Left ventricle myocardium inferior (tissue), 1 donor: Measurements from ENCODE around the gene TBX4. TPM values are rescaled to one million over a fixed set of nuclear protein-coding genes. Genes with fewer than 3 reads are reported as not detected.
A peak's percentile ranks its signal among the peaks of the same experiment; 100 is the strongest.

Source experiments
- DNase-seq: peaks from one replicate; pipeline ENCODE4 v3.0.0-alpha.2; 2020
- H3K27ac ChIP-seq: fragments of 200-600 bp; replicated peaks from 2 replicates; pipeline ENCODE4 v1.8.0; 2021
- H3K27me3 ChIP-seq: fragments of 200-600 bp; 2 replicates; pipeline ENCODE4 v1.8.0; 2021; ENCODE audit warnings: low read depth
- H3K36me3 ChIP-seq: fragments of 200-600 bp; 2 replicates; pipeline ENCODE4 v1.8.0; 2021
- H3K4me1 ChIP-seq: fragments of 200-600 bp; 2 replicates; pipeline ENCODE4 v1.8.0; 2021
- H3K4me3 ChIP-seq: fragments of 200-600 bp; 2 replicates; pipeline ENCODE4 v1.8.0; 2021; ENCODE audit warnings: mild to moderate bottlenecking, moderate library complexity
- H3K9me3 ChIP-seq: fragments of 200-600 bp; replicated peaks from 2 replicates; pipeline ENCODE4 v1.8.0; 2021
- intact Hi-C: fragments of 100-400 bp; cut with micrococcal nuclease; formaldehyde crosslinking; loops from one replicate; pipeline ENCODE4 v1.11.0; 2022
- total RNA-seq: library from RNA; stranded (reverse); fragmentation: NEBNext Ultra II Directional; extraction: Animal tissue kit (Norgen Biotek cat#: 25700); gene quantifications from one replicate; pipeline ENCODE4 v1.2.1, GENCODE V29; 2021
- TF ChIP-seq, protein P1 (sequence below): fragments of 200-600 bp; IDR thresholded peaks from 2 replicates; pipeline ENCODE4 v1.8.0; 2021; ENCODE audit warnings: antibody characterized with exemption, mild to moderate bottlenecking, borderline replicate concordance
- donor health status: DM: no; HTN: yes; CAD: no; lungs with severe emphysema.

The TBX4 gene
- total RNA-seq, 1 donor from 2014 or later = not detected

- peaks cover 27% of the 10 kb centered on the region for H3K4me1 ChIP-seq
- H3K9me3 ChIP-seq = no peaks in the 10 kb centered on the region
- intact Hi-C loops = no loop called here
- H3K4me3 ChIP-seq = peak overlapping the region; percentile 59
- peaks cover 100% of the 10 kb centered on the region for H3K27me3 ChIP-seq
- no peak for DNase-seq
- TF ChIP-seq, protein P1, sequence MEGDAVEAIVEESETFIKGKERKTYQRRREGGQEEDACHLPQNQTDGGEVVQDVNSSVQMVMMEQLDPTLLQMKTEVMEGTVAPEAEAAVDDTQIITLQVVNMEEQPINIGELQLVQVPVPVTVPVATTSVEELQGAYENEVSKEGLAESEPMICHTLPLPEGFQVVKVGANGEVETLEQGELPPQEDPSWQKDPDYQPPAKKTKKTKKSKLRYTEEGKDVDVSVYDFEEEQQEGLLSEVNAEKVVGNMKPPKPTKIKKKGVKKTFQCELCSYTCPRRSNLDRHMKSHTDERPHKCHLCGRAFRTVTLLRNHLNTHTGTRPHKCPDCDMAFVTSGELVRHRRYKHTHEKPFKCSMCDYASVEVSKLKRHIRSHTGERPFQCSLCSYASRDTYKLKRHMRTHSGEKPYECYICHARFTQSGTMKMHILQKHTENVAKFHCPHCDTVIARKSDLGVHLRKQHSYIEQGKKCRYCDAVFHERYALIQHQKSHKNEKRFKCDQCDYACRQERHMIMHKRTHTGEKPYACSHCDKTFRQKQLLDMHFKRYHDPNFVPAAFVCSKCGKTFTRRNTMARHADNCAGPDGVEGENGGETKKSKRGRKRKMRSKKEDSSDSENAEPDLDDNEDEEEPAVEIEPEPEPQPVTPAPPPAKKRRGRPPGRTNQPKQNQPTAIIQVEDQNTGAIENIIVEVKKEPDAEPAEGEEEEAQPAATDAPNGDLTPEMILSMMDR = no peak
- no peaks in the 10 kb centered on the region for H3K36me3 ChIP-seq
- H3K27ac ChIP-seq = no peak overlapping the region
Measured at GRCh38 chr17:61450641-61451537, 1.3 kb upstream of the TBX4 start.

GRCh38 chr17:61451538-61452300 lies 503 bp upstream of the TBX4 start:
- no peak overlapping the region for H3K27ac ChIP-seq
- TF ChIP-seq, protein P1 = no peak
- peaks cover 100% of the 10 kb centered on the region for H3K27me3 ChIP-seq
- no peaks in the 10 kb centered on the region for H3K9me3 ChIP-seq
- peak overlapping the region; percentile 59 for H3K4me3 ChIP-seq
- intact Hi-C loops = no loop called here
- H3K4me1 ChIP-seq = peaks cover 28% of the 10 kb centered on the region
- no peaks in the 10 kb centered on the region for H3K36me3 ChIP-seq
- DNase-seq = no peak

DNA sequence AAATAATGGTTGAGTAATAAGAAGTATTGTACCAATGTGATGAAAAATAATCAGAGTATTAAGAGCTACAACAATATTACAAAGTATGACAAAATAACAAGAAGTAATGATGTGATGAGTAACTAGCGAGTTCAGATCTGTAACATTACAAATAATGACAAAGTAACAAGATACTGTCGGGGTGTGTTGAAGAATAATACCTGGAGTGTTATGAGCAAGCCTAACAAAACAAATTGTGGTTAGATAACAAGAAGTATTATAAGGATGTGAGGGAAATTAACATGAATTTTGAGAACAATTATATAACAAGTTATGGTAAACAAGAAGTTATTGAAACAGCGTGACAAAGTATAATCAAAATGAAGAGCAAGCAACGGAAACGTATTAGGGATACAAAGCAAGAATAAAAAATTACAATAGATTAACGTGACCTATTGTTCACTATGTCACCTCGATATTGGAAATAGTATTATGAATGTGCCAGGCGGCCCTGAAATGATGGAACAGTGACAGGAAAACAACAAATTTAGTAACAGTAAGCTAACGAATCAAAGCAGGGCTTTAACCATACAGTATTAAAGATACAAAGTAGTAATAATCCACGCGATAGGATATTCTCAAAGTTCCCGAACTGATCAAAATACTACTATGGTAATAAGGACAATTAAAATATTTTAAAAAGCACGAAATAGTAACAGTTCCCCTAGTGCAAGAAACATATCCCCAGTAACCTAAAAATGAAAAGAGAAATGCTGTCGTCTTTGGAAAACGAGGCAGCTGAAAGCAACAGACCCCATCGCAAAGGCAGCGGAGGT lies 1.6 kb downstream of the TBX4 start:
- Histone ChIP-seq H3K4me1 (peaks cover 40% of the 10 kb centered on the region), H3K4me3 (peak overlapping the region; percentile 19), H3K27me3 (peaks cover 100% of the 10 kb centered on the region), H3K9me3 (no peaks in the 10 kb centered on the region), H3K36me3 (no peaks in the 10 kb centered on the region), H3K27ac (no peak overlapping the region)
- no peak for DNase-seq
- TF ChIP-seq, protein P1 = no peak
- intact Hi-C loops = no loop called here

GRCh38 chr17:61454381-61455323 lies 2.4 kb downstream of the TBX4 start:
- peaks cover 40% of the 10 kb centered on the region for H3K4me1 ChIP-seq
- H3K9me3 ChIP-seq = no peaks in the 10 kb centered on the region
- no peaks in the 10 kb centered on the region for H3K36me3 ChIP-seq
- DNase-seq = no peak
- intact Hi-C loops = no loop called here
- peak overlapping the region; percentile 19 for H3K4me3 ChIP-seq
- no peak overlapping the region for H3K27ac ChIP-seq
- peaks cover 100% of the 10 kb centered on the region for H3K27me3 ChIP-seq
- TF ChIP-seq, protein P1 = no peak
